Vagina (tissue), 2 donors: ENCODE results near the gene EYA4.

Experiments used
- CTCF ChIP-seq, 3 experiments: fragments of 450-650 bp in 2 of 3; fragments of 200-600 bp in 1 of 3; sonication (generic) in 1 of 3; IDR thresholded peaks; one replicate each; pipeline ENCODE4 v1.5.1; 2017 to 2019; ENCODE audit warnings: antibody characterized with exemption in 3 of 3, mild to moderate bottlenecking in 2 of 3, moderate library complexity in 2 of 3
- POLR2AphosphoS5 ChIP-seq, 2 donors: sonication (generic); formaldehyde crosslinking; IDR thresholded peaks; one replicate each; pipeline ENCODE4 v1.9.0; 2017; ENCODE audit warnings: antibody characterized with exemption in 2 of 2, mild to moderate bottlenecking in 2 of 2, low read depth in 1 of 2; ENCODE audit not compliant: insufficient read depth in 1 of 2

GRCh38 chr6:133274813-133275212 is 33.7 kb downstream of the EYA4 start:
- TF ChIP-seq CTCF (IDR thresholded peaks at IDR 0.05) (no peak), POLR2AphosphoS5 (IDR thresholded peaks at IDR 0.05; ENCODE audit: insufficient read depth in 1 of 2, low read depth in 1 of 2) (no peak)
